Measurements from ENCODE around the gene FAM174B.

FAM174B gene

GRCh38 chr15:92655178-92655995 lies at the start of gene FAM174B:
Gene FAM174B (minus strand): TSS chr15:92655775.
- DNase-seq, result no peak

GRCh38 chr15:92696096-92696495 lies 40.5 kb upstream of the FAM174B start:
- DNase-seq, result no peak

- no peak for DNase-seq
Measured at GRCh38 chr15:92693691-92694331, 38.2 kb upstream of the FAM174B start.

GRCh38 chr15:92690395-92690794 lies 34.8 kb upstream of the FAM174B start:
- no peak for DNase-seq

- DNase-seq, result no peak
Measured at GRCh38 chr15:92687746-92688145, 32.2 kb upstream of the FAM174B start.

GRCh38 chr15:92687195-92687602 lies 31.6 kb upstream of the FAM174B start:
- no peak for DNase-seq

- DNase-seq, result no peak
Measured at GRCh38 chr15:92683511-92683834, 27.9 kb upstream of the FAM174B start.

GRCh38 chr15:92682741-92683510 lies 27.4 kb upstream of the FAM174B start:
- DNase-seq, result no peak

- no peak for DNase-seq
Measured at GRCh38 chr15:92681141-92681631, 25.6 kb upstream of the FAM174B start.

- no peak for DNase-seq
Measured at GRCh38 chr15:92677999-92678398, 22.4 kb upstream of the FAM174B start.

GRCh38 chr15:92676561-92676960 lies 21.0 kb upstream of the FAM174B start:
- no peak for DNase-seq

GRCh38 chr15:92675485-92675884 lies 19.9 kb upstream of the FAM174B start:
- DNase-seq, result no peak

GRCh38 chr15:92674347-92674746 lies 18.8 kb upstream of the FAM174B start:
- DNase-seq, result no peak

- no peak for DNase-seq
Measured at GRCh38 chr15:92672102-92672501, 16.5 kb upstream of the FAM174B start.

GRCh38 chr15:92671406-92671805 lies 15.8 kb upstream of the FAM174B start:
- no peak for DNase-seq

GRCh38 chr15:92670621-92671020 lies 15.0 kb upstream of the FAM174B start:
- no peak for DNase-seq

- no peak for DNase-seq
Measured at GRCh38 chr15:92669432-92669831, 13.9 kb upstream of the FAM174B start.

GRCh38 chr15:92668620-92669019 lies 13.0 kb upstream of the FAM174B start:
- no peak for DNase-seq

- no peak for DNase-seq
Measured at GRCh38 chr15:92667970-92668485, 12.5 kb upstream of the FAM174B start.

GRCh38 chr15:92667287-92667904 lies 11.8 kb upstream of the FAM174B start:
- peak; percentile 38 for DNase-seq

- no peak for DNase-seq
Measured at GRCh38 chr15:92666780-92667179, 11.2 kb upstream of the FAM174B start.

- DNase-seq, result no peak
Measured at GRCh38 chr15:92665100-92665555, 9.6 kb upstream of the FAM174B start.
